M059J (cell line): ENCODE data around the gene CD1E. TPM values are rescaled to one million over a fixed set of nuclear protein-coding genes. Genes with fewer than 3 reads are reported as not detected.
"Not testable (repeated sequence)": the region's sequence is repeated elsewhere in the genome, so short reads cannot be mapped to it uniquely, and the experiment has no call there.

Experiments
- DNase-seq: peaks from one replicate; pipeline ENCODE4 v3.0.0-alpha.2; 2012; ENCODE audit warnings: low read depth
- total RNA-seq: library from RNA; depleted of rRNA; stranded (reverse); fragments of >200 nt; shearing (Covaris generic); gene quantifications from 2 replicates; pipeline ENCODE4 v1.2.3, GENCODE V29; 2014; rRNA removed

CD1E gene
- total RNA-seq, 1 experiment from 2014 or later, result not detected

GRCh38 chr1:158362941-158363340 is 9.2 kb downstream of the CD1E start:
- no peak for DNase-seq

GRCh38 chr1:158366783-158367182 is 13.1 kb downstream of the CD1E start:
- DNase-seq, result no peak

- DNase-seq, result no peak
Measured at GRCh38 chr1:158371188-158371953, 17.7 kb downstream of the CD1E start.

- DNase-seq, result not testable (repeated sequence)
Measured at GRCh38 chr1:158374101-158374500, 20.4 kb downstream of the CD1E start.

- no peak for DNase-seq
Measured at GRCh38 chr1:158374860-158375259, 21.2 kb downstream of the CD1E start.

GRCh38 chr1:158390331-158390730 is 36.6 kb downstream of the CD1E start:
- no peak for DNase-seq

GRCh38 chr1:158391099-158391498 is 37.4 kb downstream of the CD1E start:
- no peak for DNase-seq

- no peak for DNase-seq
Measured at GRCh38 chr1:158393476-158393875, 39.8 kb downstream of the CD1E start.

GRCh38 chr1:158396646-158397045 is 43.0 kb downstream of the CD1E start:
- no peak for DNase-seq

- no peak for DNase-seq
Measured at GRCh38 chr1:158398818-158399514, 45.3 kb downstream of the CD1E start, which contains the start of gene OR10T2. Gene OR10T2, minus strand, starts transcription at chr1:158399466. Its CDS starts 0 bp downstream, at chr1:158399466.

- no peak for DNase-seq
Measured at GRCh38 chr1:158400871-158401270, 47.2 kb downstream of the CD1E start.

- no peak for DNase-seq
Measured at GRCh38 chr1:158407092-158407491, 53.4 kb downstream of the CD1E start.

Other genes with a start within 250 kb of the CD1E start
- gene CD1D, start 173.0 kb upstream of the CD1E start, total RNA-seq, result 0.34 TPM in 1 of 2 replicates, not detected in the other
- not detected in 2 replicates for gene CD1A, start 99.5 kb upstream of the CD1E start, total RNA-seq
- not detected in 2 replicates for gene CD1C, start 64.0 kb upstream of the CD1E start, total RNA-seq
- not detected in 2 replicates for gene CD1B, start 22.4 kb upstream of the CD1E start, total RNA-seq
- gene OR10T2, start 45.6 kb downstream of the CD1E start, total RNA-seq, result not detected in 2 replicates
- not detected in 2 replicates for gene OR10K2, start 72.3 kb downstream of the CD1E start, total RNA-seq
- gene OR10K1, start 107.9 kb downstream of the CD1E start, total RNA-seq, result not detected in 2 replicates
- gene OR10R2, start 118.3 kb downstream of the CD1E start, total RNA-seq, result not detected in 2 replicates
- not detected in 2 replicates for gene OR6Y1, start 200.5 kb downstream of the CD1E start, total RNA-seq
- not detected in 2 replicates for gene OR6P1, start 216.7 kb downstream of the CD1E start, total RNA-seq
- not detected in 2 replicates for gene OR10X1, start 226.0 kb downstream of the CD1E start, total RNA-seq